Measurements from ENCODE around the gene TMEM62. TPM values are rescaled to one million over a fixed set of nuclear protein-coding genes. Genes with fewer than 3 reads are reported as not detected.

Gene TMEM62
- total RNA-seq (2011; cell fraction: chromatin; rRNA removed; ENCODE audit: low replicate concordance), result 31.6 and 73.3 TPM in 2 replicates
- 19.7 and 20.0 TPM in 2 replicates for total RNA-seq (2011; cell fraction: nucleolus; rRNA removed)
- 36.1 and 40.1 TPM in 2 replicates for total RNA-seq (2011; cell fraction: nucleoplasm; rRNA removed)
- total RNA-seq (2014; rRNA removed) (13.8 and 14.2 TPM in 2 replicates), total RNA-seq (2014; rRNA removed; fragmentation: Illumina TruSeq; extraction: Trizol) (15.7 and 19.8 TPM in 2 replicates), total RNA-seq (2015; rRNA removed; fragmentation: Illumina TruSeq; extraction: Trizol) (16.6 and 16.9 TPM in 2 replicates), total RNA-seq (2021) (10.6 and 11.9 TPM in 2 replicates), polyA plus RNA-seq (2011; rRNA removed) (7.3 and 10.6 TPM in 2 replicates), polyA plus RNA-seq (2014; fragmentation: Illumina TruSeq; extraction: Trizol) (13.8 and 14.4 TPM in 2 replicates), polyA plus RNA-seq (2014; fragmentation: Nextera tagmentation; extraction: Ambion mirVana) (1 to 10 TPM; 4.4 to 6.6 TPM), polyA plus RNA-seq (2014; rRNA removed) (8.5 and 11.1 TPM in 2 replicates), polyA minus RNA-seq (2011; rRNA and poly(A)+ RNA removed) (12.9 and 17.0 TPM in 2 replicates), Bru-seq, nascent RNA (percentile 70 among the genes with signal in this experiment), BruChase-seq, experiment 1, labeled RNA remaining after a 2-hour chase (percentile 75 among the genes with signal in this experiment), BruChase-seq, experiment 2, labeled RNA remaining after a 6-hour chase (percentile 71 among the genes with signal in this experiment)
- polyA plus RNA-seq (2011; cell fraction: cytosol; rRNA removed), result 4.7 and 7.6 TPM in 2 replicates
- 9.2 and 11.6 TPM in 2 replicates for polyA plus RNA-seq (2011; cell fraction: nucleus; rRNA removed)
- 7.0 and 9.6 TPM in 2 replicates for polyA plus RNA-seq (2012)
- polyA minus RNA-seq (2011; cell fraction: cytosol; rRNA and poly(A)+ RNA removed), result 3.0 and 3.4 TPM in 2 replicates
- polyA minus RNA-seq (2011; cell fraction: nucleus; rRNA and poly(A)+ RNA removed), result 11.6 and 12.4 TPM in 2 replicates
- long read RNA-seq, experiment 1, transcript TMEM62-201 (14 exons, 2,771 nt), result major isoform, 9 of 29 reads
- long read RNA-seq, experiment 1, partial matches to known transcripts, result 3 of 29 reads
- long read RNA-seq, experiment 1, other reads (novel, unspliced or antisense), result 17 of 29 reads
- long read RNA-seq, experiment 2, transcript TMEM62-201 (14 exons, 2,771 nt), result major isoform, 9 of 14 reads
- long read RNA-seq, experiment 2, partial matches to known transcripts, result 3 of 14 reads
- long read RNA-seq, experiment 2, other reads (novel, unspliced or antisense), result 1 of 14 reads
- long read RNA-seq, experiment 3, partial matches to known transcripts, result 1 of 6 reads
- long read RNA-seq, experiment 3, other reads (novel, unspliced or antisense), result 3 of 6 reads

GRCh38 chr15:43133430-43134156, at the start of gene TMEM62:
Gene TMEM62, plus strand, starts transcription at chr15:43133586. Its CDS starts 217 bp downstream, at chr15:43133803.
- Histone ChIP-seq H3K27ac (ENCODE audit: extremely low read depth, low read depth, low read length) (peak within 1 kb of the TSS; percentile 74), H3K27me3 (ENCODE audit: control insufficient read depth in 2 of 2, insufficient read depth in 2 of 2, low read length in 2 of 2) (no peaks in the 10 kb centered on the region), H2AFZ (ENCODE audit: low read depth, low read length) (peak within 1 kb of the TSS; percentile 97), H3K9me1 (ENCODE audit: control insufficient read depth, insufficient read depth, low read length) (no peaks in the 10 kb centered on the region), H3K9me3 (replicated peaks; ENCODE audit: control insufficient read depth, insufficient read depth, low read depth, low read length) (0 out of 2 replicates have a peak, but pooled peaks cover 3% of the 10 kb centered on the region), H3K79me2 (ENCODE audit: control insufficient read depth, insufficient read depth, low read length) (peaks cover 18% of the 10 kb centered on the region; the same call in 2 of the 3 replicates), H4K20me1 (replicated peaks; ENCODE audit: control insufficient read depth, insufficient read depth, low read length) (no peaks in the 10 kb centered on the region), H3K36me3 (ENCODE audit: control insufficient read depth, insufficient read depth, low read length) (peaks cover 27% of the 10 kb centered on the region), H3K9ac (ENCODE audit: insufficient read depth in 1 of 2, low read depth in 2 of 2, low read length in 2 of 2) (peak within 1 kb of the TSS; percentile 77 to 94), H3K4me3 (peak within 1 kb of the TSS; percentile 62), H3K4me1 (replicated peaks in 1 of 2; ENCODE audit: control insufficient read depth in 2 of 2, insufficient read depth in 2 of 2, low read length in 2 of 2) (peaks cover 0 to 14% of the 10 kb centered on the region in 2 experiments; a peak in 3 of 5 replicates), H3K4me2 (ENCODE audit: insufficient read depth, low read length) (peak within 1 kb of the TSS; percentile 92)
- ATAC-seq (peak; percentile 93), DNase-seq (ENCODE audit: extremely low read depth in 1 of 4, low spot score in 3 of 4) (peak; percentile 86 to 92 (median 86)), FAIRE-seq (no peak)
- under 1% methylated on average over 51 of the region's 66 CpGs for WGBS (ENCODE audit: insufficient coverage, low coverage, missing lambda C conversion rate)
- BruUV-seq (replicated peaks), result no TSS peak
- POLR2A ChIA-PET, result interaction anchor here (0.6 to 0.7 kb wide), 3 partner anchors 9 to 124 kb away, joined by 3 read pairs; no protein-coding TSS in a partner anchor
- in situ Hi-C loops (cut with MboI), result no loop called here
- CTCF ChIA-PET (ENCODE audit: low intra/inter-chr PET ratio), result no interaction called here
- intact Hi-C loops (cut with micrococcal nuclease), result no loop called here
- TF ChIP-seq ZBTB49 (CRISPR knock-in tag; IDR thresholded peaks at IDR 0.05; ENCODE audit: borderline replicate concordance) (0 out of 2 replicates have a peak, but pooled peaks have one; percentile 37), PURB (CRISPR knock-in tag; IDR thresholded peaks at IDR 0.05; ENCODE audit: low read depth) (no peak), ZNF24 (IDR thresholded peaks at IDR 0.05) (no peak), MTA3 (IDR thresholded peaks at IDR 0.05; ENCODE audit: borderline replicate concordance) (peak; percentile 87), ZNF551 (CRISPR knock-in tag; IDR thresholded peaks at IDR 0.05) (no peak), NFE2L1 (tag; IDR thresholded peaks at IDR 0.05; ENCODE audit: borderline replicate concordance, low read depth) (no peak), CHD1 (IDR thresholded peaks at IDR 0.05; ENCODE audit: low read length) (peak; percentile 42), EP400 (IDR thresholded peaks at IDR 0.05) (peak; percentile 78), CXXC5 (CRISPR knock-in tag; IDR thresholded peaks at IDR 0.05) (peak; percentile 80), SP1 (CRISPR knock-in tag; IDR thresholded peaks at IDR 0.05) (peak; percentile 54; the same call in 1 of the 2 replicates), POLR2H (tag; IDR thresholded peaks at IDR 0.05; ENCODE audit: low read depth) (peak; percentile 69), TAF1 (IDR thresholded peaks at IDR 0.05; ENCODE audit: control insufficient read depth, extremely low read depth, insufficient read depth, low read length, severe bottlenecking) (peak; percentile 70)

All from K562 (cell line).